OCI-LY1 (cell line): ENCODE results near the gene ETV6.

Experiments used
- EZH2 ChIP-seq: fragments of 200-600 bp; sonication (generic), shearing (Covaris generic); IDR thresholded peaks from 2 replicates; pipeline ENCODE4 v1.8.0; 2017; ENCODE audit warnings: borderline replicate concordance, mixed run types, mild to moderate bottlenecking, antibody characterized with exemption, low read length, moderate library complexity, mixed read lengths
- TF ChIP-seq, protein P1 (sequence below): fragments of 200-600 bp; sonication (generic), shearing (Covaris generic); IDR thresholded peaks from 2 replicates; pipeline ENCODE4 v1.5.1; 2017; ENCODE audit warnings: mild to moderate bottlenecking, antibody characterized with exemption, low read length, moderate library complexity, mixed read lengths

DNA sequence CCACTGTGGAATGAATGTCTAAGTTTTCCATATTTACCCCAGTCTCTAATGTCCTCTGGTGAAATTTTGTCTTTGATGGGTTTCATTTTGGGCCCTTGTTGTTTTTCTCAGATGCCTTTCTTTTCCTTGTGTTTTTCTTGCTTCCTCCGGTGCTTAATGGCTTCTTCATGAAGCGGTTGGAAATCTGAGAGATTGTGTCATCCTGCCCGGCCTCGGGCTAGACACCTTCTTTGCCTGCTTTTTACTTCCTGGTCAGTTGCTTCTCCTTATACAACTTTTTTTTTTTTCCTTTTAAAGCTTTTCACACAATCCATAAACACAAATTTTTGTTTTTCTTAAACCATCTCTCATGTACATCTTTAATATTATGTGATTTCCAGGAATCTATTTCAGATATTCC lies 7.1 kb downstream of the ETV6 start:
- TF ChIP-seq EZH2: no peak
- TF ChIP-seq, protein P1, sequence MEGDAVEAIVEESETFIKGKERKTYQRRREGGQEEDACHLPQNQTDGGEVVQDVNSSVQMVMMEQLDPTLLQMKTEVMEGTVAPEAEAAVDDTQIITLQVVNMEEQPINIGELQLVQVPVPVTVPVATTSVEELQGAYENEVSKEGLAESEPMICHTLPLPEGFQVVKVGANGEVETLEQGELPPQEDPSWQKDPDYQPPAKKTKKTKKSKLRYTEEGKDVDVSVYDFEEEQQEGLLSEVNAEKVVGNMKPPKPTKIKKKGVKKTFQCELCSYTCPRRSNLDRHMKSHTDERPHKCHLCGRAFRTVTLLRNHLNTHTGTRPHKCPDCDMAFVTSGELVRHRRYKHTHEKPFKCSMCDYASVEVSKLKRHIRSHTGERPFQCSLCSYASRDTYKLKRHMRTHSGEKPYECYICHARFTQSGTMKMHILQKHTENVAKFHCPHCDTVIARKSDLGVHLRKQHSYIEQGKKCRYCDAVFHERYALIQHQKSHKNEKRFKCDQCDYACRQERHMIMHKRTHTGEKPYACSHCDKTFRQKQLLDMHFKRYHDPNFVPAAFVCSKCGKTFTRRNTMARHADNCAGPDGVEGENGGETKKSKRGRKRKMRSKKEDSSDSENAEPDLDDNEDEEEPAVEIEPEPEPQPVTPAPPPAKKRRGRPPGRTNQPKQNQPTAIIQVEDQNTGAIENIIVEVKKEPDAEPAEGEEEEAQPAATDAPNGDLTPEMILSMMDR: no peak
